HG02763 (cell line): ENCODE results near the gene HSPA12A.

Source experiments
- ATAC-seq: cut with Tn5 transposase; IDR thresholded peaks from one replicate; pipeline ENCODE4 v1.9.1; 2021; ENCODE audit warnings: mild to moderate bottlenecking, moderate library complexity; ENCODE audit not compliant: unreplicated experiment

Gene HSPA12A

DNA sequence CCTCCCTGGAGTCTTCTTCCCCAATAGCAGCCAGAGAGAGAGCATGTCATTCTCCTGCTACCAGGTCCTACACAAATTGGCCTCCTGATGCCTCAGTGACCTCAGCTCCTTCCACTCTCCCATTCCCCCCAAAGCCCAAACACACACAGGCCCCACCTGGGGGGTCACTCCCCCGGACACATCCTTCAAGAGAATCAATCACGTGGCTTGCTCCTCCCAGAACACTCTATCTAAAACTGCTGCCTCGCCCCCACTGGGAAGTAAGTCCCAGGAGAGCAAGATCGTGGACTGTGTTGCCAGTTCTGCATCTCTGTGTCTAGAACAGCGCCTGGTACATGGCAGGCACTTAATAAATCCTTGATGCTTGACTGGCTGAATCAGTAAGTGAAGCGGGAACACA lies 2.5 kb upstream of the HSPA12A start:
- no peak for ATAC-seq

DNA sequence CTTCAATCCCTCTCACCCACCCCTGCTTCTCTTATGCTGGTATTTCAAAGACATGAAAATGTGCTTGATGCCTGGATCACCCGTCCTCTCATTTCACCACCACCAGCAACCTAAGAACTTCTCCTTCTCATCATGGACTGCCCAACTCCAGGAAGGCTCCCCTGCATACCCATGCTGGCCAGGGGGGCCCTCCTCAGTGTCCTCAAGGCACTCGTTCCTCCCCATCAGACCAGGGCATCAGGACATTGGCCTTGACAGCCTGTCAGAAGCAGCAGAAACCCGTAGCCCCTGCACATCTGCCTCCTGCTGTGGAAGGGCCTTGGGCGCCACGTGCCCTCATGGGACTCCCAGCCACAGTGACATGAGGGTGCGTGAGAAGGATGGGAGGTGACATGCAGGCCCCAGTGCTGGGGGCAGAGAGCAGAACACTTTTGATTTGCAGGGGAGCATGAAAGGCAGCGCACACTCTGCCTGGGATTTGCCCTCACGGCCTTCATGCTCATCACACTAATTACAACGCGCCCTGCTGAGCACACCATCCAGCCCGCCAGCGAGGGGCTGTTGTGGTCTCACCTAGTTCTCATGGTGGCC lies 1.9 kb upstream of the HSPA12A start:
- ATAC-seq, result no peak

DNA sequence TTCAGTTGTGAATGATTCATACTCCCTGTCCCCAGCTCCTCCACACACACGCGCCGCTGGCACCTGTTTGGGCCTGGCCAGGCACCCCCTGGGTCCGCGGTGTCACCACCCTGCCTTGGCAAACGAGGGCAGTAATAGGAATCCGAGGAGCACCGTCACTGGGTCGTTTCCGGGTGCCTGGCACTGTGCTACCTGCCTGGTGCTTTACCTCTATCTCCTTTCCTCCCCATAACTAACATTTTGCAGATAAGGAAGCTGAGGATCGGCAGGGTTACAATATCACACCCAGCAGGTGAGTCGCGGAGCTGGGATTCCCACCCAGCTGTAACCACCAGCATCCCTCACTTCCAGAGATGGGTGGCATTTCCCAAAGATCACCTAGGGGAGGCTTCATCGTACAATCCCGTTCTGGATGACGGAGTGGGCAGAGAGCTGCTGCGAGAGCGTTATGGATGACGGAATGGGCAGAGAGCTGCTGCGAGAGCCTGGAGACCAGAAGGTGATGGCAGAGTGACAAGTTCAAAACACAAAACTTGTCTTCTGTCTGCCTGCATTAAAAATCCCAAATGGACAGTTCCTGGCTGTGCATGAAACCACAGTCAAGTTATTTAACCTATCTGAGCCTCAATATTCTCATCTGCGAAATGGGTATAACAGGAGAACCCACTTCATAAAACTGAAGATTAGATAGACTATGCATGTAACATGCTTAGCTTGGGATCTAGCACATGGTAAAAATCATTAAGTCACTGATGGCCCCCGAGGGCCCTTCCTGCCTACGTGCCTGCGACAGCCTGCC lies 1.1 kb upstream of the HSPA12A start:
- ATAC-seq, result no peak

DNA sequence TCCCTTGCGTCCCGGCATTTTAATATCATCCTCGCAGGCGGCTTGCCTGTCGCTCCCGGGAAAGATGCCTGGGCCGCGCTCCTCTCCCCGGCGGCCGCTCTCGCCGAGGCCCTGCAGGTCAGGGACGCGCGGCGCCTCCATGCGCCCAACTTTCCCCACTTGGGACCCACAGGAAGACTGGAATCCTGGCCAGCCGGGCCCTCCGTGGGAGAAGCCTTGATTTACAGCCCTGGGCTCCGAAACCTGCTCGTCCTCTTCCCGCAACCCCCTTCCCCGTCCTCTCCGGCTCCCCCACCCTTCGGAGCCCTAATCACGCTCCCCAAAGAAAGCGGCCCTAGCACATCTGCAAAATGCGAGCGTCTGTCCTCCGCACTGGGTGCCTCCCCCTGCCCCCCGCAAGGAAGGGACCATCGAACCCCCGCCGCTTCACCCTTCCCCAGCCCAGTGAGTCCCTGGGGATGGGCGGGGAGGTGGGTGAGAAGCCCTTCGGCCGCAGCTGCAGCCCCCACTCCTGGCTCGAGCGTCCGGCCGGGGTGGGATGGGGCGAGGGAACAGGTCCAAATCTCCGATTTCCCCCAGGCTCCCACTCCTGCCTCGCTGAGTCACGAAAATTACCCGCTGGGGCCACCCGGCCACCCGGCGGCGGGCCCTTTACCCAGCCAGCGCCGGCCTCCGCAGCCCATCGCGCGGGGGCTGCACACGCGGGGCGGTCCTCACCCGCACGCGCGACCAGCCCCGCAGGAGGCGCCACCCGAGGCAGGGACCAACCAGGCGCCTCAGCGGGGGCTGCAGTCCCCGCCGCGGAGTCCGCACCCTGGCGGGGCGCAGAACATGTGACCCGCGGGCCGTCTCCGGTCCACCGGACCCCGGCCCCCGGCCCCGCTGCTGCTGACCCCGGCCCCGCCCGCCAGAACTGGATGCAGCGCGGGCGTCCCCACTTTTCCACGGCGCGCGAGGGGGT lies 695 bp downstream of the HSPA12A start:
- ATAC-seq, result peak; percentile 16

DNA sequence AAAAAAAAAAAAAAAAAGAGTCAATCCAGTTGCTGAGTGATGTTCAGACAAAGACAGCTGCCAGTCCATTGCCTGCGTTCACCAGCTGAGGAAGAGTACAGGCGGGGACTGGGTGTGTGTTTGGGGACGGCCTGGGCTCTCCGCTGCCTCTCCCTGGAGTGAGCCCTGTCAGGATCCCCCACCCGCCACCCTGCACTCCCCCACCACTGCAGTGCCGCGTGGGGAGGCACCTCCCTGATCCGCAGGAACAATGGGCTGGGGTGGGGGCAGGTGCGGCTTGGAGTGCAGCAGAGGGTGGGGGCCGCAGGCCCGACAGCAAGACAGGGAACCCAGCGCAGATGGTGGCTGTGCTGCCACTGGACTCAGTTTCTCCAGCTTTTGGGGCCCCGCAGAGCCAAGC lies 1.4 kb downstream of the HSPA12A start:
- no peak for ATAC-seq

DNA sequence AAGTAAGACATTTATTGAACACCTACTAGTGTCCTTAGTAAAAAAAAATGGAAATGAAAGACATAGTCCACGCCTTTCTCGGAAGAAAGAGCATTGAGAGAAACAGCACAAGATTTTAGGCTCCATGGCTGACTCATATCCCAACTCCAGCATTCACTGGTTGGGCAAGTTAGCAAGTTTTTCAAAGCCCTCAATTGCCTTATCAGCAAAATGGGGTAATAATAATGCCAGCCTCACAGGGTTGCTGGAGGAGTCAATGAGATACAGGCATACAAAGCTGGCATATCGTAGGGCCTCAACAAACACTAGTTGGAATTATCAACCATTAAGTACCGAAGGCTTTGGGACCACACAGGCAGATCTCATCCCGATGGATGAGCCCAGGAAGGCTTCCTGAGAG lies 4.0 kb downstream of the HSPA12A start:
- ATAC-seq, result no peak

DNA sequence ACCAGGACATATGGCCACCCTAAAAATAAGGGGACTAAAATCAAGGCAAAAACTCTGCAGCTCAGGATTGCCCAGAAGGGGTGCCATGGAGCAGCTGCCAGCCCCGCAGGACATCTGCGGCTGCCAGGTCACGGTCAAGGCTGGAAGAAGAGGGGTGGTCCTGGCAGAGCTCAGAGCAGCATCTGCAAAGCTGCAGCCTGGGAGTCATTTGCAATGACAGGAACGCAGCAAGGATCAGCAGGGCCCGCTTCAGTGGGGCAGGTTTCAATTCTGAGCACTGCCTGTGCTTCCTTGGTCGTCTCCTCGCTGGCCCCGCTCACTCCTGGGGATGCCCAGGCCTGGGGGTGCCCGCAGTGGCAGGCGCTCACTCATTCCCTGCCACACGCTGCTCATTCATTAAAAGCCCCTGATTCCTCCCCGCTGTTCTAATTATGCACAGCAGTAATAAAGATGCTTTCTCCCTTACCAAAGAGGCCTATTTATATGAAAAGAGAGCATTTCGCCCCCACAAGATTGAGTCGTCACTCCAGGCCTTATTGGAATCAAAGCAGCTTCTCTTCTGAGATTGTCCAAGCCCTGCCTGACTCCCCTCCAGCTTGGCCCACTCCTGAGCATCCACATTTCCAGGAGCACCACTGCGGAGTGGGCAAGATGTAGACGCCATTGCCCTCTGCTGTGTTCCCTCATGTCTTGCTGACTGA lies 4.6 kb downstream of the HSPA12A start:
- no peak for ATAC-seq

DNA sequence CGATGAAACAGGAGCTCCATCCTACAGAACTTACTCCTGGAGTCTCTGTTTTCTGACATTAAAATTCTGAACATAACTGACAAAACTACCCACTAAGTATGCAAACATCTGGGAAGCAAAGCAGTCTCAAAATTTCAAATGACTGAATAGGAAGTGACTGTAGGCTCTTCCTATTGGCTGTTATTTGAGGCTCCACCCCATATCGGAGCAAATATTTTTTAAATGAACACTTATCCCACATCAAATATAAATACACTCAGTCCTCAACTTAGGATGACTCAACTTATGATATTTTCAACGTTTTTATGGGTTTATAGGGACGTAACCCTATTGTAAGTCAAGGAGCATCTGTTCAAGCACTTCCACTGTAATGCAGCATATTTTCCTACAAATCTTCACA lies 8.8 kb downstream of the HSPA12A start:
- no peak for ATAC-seq

DNA sequence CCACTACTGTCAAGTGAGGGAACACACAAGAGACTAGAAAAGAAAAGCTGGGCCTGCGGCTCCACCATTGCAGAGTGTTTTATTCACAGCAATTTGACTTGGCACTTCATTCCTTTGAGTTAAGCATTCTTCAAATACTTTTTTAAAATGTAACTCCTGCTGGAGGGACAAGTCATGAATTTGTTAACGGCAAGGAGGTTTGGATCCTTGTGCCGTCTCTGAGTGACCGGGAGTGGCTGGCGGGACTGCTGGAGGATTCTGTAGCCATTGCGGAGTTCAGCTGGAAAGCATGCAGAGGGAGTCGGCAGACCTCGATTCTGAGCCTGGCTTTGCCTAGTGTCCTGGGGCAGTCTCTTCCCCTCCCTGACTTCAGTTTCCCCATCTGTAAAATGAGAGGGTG lies 9.8 kb downstream of the HSPA12A start:
- no peak for ATAC-seq

DNA sequence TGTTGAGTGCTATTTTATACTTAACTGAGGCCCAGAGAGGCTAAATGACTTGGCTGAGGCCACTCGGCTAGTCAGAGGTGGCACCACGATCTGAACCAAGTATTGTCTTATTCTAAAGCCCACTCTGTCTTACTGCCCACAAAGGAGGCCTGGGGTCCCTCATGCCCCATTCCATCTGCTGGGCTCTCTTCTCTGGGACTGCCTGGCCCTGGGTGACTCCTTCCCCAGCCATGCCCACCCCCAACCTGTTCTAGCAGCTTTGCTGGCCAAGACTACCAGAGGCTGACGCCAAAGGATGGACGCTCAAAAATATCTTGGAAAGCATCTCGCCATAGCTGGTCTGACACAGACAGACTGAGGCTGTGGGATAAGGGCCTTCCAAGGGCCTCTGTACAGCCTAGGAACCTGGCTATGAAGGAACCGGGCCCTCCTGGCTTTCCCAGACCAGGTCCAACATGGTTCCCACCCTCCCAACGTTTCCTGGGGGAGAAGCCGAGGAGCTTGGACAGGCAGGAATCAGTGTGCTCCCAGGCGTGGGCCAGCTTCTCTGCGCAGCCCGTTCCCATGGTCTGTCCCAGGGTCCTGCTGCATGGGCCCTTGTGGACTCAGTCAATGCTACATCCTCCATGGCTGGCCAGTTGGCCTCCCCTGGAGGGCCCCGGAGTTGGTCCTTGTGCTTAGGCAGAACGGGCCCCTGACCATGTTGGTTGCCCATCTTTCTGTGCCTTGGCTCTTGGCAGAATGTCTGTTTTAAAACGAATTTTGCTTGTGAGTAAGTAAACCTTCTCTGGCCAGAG lies 11.7 kb downstream of the HSPA12A start:
- no peak for ATAC-seq

DNA sequence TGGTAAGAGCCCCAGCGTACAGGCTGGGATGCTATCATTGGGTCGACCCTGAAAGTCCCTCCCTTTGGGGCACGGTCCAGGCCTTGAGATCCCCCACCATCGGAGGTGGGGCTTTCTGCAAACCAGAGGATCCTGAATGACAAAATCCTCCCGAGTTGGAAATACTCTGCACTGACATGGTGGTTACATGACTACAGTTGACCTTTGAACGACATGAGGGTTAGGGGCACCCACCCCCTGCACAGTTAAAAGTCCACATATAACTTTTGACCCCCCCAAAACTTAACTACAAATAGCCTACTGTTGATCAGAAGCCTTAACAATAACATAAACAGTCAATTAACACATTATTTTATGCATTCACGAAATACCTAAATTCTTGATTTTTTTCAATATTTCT lies 13.1 kb downstream of the HSPA12A start:
- no peak for ATAC-seq

DNA sequence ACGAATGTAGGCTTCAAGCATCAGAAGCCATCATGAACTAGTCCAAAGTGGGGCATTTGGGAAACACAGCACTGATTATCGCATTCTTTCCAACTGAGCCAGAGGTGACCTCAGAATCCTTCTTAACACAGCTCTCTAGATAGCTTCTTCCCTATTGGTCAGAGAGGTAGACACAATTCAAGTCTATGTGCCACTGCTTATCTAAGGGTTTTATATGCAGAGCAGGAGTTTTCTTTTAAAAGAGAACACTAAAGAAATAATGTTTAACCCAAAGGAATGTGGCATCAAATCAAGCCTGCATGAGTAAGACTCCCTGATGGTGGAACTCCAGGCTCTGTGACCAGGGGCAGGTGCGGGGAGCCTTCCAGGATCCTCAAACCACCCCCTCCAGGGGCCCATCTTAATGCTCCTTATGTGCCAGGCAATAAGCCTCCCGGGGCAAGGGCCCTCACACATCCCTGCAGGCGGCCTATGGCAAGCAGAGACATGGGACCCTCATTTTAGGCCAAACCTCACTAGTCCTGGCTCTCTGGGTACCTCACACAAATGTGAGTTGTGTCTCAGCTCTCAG lies 13.8 kb downstream of the HSPA12A start:
- ATAC-seq, result no peak

DNA sequence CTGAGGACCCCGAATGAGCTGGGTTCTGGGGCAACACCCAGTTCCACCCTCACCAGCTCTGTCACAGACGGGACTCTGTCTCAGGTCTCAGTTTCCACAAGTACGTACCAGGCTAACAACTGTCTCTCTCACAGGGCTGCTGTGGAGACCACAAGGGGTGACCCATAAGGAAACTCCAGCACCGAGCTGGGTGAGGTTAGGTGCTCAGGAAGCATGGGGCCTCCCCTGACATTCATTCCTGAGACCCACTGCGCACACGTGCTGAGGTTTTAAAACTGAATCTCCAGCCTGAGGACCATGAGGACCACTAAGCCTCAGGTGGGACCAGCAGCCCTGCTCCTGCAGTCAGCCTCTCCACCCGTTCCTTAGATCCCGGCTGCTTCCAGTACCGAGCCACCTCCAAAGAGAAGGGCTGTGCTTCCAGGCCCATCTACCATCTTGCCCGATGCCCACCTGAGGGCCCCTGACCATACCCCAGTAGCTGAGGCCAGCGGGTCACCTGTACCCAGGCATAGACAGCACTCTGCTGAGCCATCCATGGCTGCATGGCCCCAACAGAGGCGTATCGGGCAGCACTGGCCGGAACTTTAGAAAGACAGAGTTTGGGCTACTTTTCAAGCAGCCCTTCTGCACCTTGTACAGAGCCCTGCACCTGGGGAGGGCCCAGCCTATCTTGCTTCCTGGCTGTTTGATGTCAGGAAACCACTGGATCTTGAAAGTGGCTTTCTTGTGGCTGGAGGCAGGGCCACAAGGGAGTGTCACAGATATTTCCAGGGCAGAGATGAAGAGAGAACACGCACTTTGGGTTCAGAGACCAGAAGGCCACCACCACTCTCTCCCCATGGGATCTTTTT lies 18.7 kb downstream of the HSPA12A start:
- ATAC-seq, result no peak

DNA sequence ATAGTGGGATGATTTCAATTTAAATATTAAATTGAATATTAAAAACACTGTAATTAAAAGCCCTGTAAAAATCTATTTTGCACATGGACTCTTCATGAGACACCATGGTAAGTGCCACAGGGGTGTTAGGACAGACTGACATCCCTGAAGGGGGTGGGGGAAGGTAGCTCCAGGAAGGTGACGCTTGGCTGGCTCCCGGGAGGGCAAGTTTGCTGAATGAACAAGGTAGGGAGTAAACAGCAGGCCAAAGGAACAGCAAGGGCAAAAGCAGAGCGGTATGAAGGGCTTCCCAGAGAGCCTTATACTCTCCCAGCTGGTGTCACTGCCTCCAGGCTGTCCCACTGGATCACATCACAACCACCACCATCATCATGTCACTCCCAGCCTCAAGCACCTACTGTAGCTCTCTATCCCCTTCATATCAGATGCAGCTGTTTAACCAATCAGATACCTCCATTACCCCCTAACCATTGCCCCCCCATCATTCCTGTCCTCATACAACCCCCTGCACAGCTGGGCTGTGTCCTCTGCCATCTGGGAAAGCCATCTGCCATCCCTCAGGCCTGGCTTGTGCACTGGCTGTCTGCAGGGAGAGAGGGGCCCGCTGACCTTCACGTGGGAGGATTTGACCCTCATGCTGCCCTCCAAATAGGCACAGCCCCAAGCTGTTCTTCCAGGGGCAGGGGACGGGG lies 19.5 kb downstream of the HSPA12A start:
- no peak for ATAC-seq

DNA sequence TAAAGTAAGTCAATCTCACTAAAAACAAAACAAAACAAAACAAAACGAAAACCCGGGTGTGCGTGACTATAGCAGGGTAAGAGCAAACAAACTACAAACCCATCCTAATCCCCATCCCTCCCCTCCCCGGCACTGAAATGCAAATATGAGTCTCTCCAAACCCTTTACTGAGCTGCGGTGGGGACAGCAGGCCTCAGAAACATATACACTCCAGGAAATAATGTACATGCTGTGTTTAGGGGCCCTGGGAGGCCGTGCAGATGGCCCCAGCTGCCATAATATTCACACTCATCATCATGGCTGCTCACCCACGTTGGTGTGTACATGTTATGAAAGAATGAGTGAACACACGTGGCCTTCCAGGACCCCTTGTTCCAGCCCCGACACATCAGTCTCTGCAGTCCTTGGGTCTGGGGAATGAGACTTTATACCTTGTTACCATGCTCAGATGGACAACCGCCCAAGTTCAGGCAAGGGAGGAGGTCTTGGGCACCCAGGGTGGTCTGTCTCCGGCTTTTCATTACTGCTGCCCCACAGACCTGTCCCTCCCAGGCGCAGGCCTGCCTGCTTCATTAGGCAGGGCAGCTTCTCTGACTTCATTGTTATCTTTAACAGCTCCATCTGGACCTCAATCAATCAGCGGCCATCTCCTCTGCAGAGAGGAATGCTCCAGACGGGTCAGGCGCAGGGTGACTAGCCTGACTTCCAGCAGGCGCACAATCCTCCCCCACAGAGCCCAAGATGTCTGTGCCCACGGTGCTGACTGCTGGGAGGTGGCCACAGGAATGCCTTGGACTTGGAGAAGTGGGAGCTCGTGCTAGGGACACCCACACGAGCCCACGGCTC lies 20.6 kb downstream of the HSPA12A start:
- no peak for ATAC-seq

DNA sequence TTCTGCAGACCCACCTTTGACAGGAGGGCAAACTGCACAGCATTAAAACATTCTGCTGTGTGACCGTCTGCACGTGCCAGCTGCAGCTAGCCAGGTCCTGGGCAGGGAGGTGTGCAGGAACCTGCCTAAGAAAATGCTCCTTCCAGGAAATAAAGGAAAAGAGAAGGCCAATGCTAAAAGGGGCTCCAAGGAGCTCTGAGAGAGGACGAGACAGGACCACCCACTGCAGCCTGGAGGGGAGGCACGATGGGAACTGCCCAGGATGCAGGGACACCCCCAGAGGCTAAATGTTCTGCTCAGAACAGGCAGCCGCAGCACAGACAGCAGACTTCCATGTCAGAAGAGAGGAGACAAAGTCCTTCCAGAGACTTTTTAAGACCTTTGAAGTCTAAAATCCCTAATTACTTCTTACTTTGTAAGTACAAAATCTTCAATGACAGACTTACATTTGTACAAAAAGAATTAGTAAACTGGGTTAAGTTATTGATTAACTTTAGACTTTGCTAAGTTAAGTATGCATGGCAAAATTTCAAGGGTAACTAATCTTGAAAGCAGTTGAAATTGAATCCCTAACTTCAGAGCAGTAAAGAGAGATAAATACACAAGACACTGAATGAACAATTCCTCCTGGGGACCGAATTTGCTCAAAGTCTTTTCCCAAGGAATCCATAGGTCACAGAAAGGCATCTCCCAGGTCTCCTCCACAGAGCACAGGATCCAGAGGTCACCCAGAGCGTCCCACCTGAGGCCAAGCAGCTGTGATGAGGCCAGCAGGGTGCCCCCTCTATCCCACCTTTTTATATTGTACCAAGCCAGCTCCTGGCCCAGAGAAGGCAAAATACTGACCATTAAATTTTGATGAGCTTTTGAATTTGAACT lies 21.5 kb downstream of the HSPA12A start:
- ATAC-seq, result no peak
